ENCODE results near the gene PDF.

DNA sequence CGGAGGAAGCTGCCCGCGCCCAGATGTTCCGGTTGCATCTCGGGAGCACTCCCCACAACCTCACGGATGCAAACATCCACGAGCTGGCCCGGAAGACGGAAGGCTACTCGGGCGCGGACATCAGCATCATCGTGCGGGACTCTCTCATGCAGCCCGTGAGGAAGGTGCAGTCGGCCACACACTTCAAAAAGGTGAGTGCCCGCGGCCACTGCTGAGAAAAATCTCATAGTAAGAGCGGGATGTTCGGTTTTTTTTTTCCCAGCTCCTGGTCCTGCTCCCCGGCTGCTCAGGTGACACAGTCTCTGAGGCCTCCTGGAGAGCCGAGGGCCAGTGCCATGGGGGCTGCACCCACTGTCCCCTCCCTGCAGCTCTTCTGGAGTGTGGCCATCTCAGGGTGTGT lies 9.3 kb downstream of the PDF start:
- TF ChIP-seq, protein P1, sequence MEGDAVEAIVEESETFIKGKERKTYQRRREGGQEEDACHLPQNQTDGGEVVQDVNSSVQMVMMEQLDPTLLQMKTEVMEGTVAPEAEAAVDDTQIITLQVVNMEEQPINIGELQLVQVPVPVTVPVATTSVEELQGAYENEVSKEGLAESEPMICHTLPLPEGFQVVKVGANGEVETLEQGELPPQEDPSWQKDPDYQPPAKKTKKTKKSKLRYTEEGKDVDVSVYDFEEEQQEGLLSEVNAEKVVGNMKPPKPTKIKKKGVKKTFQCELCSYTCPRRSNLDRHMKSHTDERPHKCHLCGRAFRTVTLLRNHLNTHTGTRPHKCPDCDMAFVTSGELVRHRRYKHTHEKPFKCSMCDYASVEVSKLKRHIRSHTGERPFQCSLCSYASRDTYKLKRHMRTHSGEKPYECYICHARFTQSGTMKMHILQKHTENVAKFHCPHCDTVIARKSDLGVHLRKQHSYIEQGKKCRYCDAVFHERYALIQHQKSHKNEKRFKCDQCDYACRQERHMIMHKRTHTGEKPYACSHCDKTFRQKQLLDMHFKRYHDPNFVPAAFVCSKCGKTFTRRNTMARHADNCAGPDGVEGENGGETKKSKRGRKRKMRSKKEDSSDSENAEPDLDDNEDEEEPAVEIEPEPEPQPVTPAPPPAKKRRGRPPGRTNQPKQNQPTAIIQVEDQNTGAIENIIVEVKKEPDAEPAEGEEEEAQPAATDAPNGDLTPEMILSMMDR (IDR thresholded peaks at IDR 0.05): no peak
- TF ChIP-seq ZFX (IDR thresholded peaks at IDR 0.05; ENCODE audit: borderline replicate concordance): no peak
